SK-N-SH treated with all-trans-retinoic acid at 6 μM for 48 hours (cell line): ENCODE results near the gene UBFD1.
A peak's percentile ranks its signal among the peaks of the same experiment; 100 is the strongest.

Experiments
- ATAC-seq: fragments of 200-7000 bp; cut with Tn5 transposase; 3 replicates; pipeline ENCODE4 v1.9.1; 2020; ENCODE audit warnings: mild to moderate bottlenecking, moderate library complexity
- ARNTL ChIP-seq: fragments of 450-650 bp; formaldehyde crosslinking; IDR thresholded peaks from 2 replicates; pipeline ENCODE4 v1.5.0; 2020; ENCODE audit warnings: low read depth, mild to moderate bottlenecking, moderate library complexity, borderline replicate concordance
- BACH2 ChIP-seq: fragments of 250-450 bp; sonication (Bioruptor Pico); IDR thresholded peaks from 2 replicates; pipeline ENCODE4 v1.9.0; 2021; ENCODE audit warnings: mild to moderate bottlenecking, borderline replicate concordance
- CREB5 ChIP-seq: fragments of 250-450 bp; sonication (Bioruptor Pico); IDR thresholded peaks from 2 replicates; pipeline ENCODE4 v1.5.1; 2020; ENCODE audit warnings: low read depth, mild to moderate bottlenecking, moderate library complexity
- CSDC2 ChIP-seq: fragments of 250-450 bp; sonication (Bioruptor Pico); IDR thresholded peaks from 2 replicates; pipeline ENCODE4 v1.5.0; 2020; ENCODE audit warnings: mild to moderate bottlenecking, moderate library complexity
- ESRRG ChIP-seq: fragments of 250-450 bp; sonication (Bioruptor Pico); IDR thresholded peaks from 2 replicates; pipeline ENCODE4 v1.6.1; 2021; ENCODE audit warnings: mild to moderate bottlenecking
- GLIS3 ChIP-seq: fragments of 250-450 bp; sonication (Bioruptor Pico); IDR thresholded peaks from 2 replicates; pipeline ENCODE4 v1.5.0; 2020; ENCODE audit warnings: mild to moderate bottlenecking, moderate library complexity
- ISL1 ChIP-seq: fragments of 250-450 bp; sonication (Bioruptor Pico); IDR thresholded peaks from 2 replicates; pipeline ENCODE4 v2.1.2; 2022; ENCODE audit warnings: mild to moderate bottlenecking, moderate library complexity
- OSR1 ChIP-seq: fragments of 250-450 bp; sonication (Bioruptor Pico); IDR thresholded peaks from 2 replicates; pipeline ENCODE4 v1.8.0; 2022; ENCODE audit warnings: moderate library complexity, mild to moderate bottlenecking, inconsistent platforms
- PATZ1 ChIP-seq: fragments of 250-450 bp; sonication (Bioruptor Pico); IDR thresholded peaks from 2 replicates; pipeline ENCODE4 v1.8.0; 2020; ENCODE audit warnings: mild to moderate bottlenecking, moderate library complexity, borderline replicate concordance
- PPARA ChIP-seq: fragments of 250-450 bp; sonication (Bioruptor Pico); IDR thresholded peaks from 2 replicates; pipeline ENCODE4 v1.5.0; 2020; ENCODE audit warnings: mild to moderate bottlenecking, borderline replicate concordance
- RARB ChIP-seq: fragments of 250-450 bp; sonication (Bioruptor Pico); IDR thresholded peaks from 2 replicates; pipeline ENCODE4 v1.8.0; 2021; ENCODE audit warnings: mild to moderate bottlenecking, moderate library complexity
- TCF4 ChIP-seq: fragments of 250-450 bp; sonication (Bioruptor Pico); IDR thresholded peaks from 2 replicates; pipeline ENCODE4 v1.8.0; 2021; ENCODE audit warnings: mild to moderate bottlenecking, moderate library complexity, borderline replicate concordance
- TOX ChIP-seq: fragments of 250-450 bp; sonication (Bioruptor Pico); IDR thresholded peaks from 2 replicates; pipeline ENCODE4 v1.8.0; 2021; ENCODE audit warnings: mild to moderate bottlenecking, moderate library complexity, borderline replicate concordance
- TSHZ2 ChIP-seq: fragments of 250-450 bp; sonication (Bioruptor Pico); IDR thresholded peaks from 2 replicates; pipeline ENCODE4 v1.5.0; 2020; ENCODE audit warnings: mild to moderate bottlenecking, moderate library complexity
- ZC3H10 ChIP-seq: fragments of 250-450 bp; sonication (Bioruptor Pico); IDR thresholded peaks from 2 replicates; pipeline ENCODE4 v1.5.1; 2021; ENCODE audit warnings: mild to moderate bottlenecking, moderate library complexity
- ZFP3 ChIP-seq: fragments of 250-450 bp; sonication (Bioruptor Pico); IDR thresholded peaks from 2 replicates; pipeline ENCODE4 v1.5.0; 2020; ENCODE audit warnings: mild to moderate bottlenecking, moderate library complexity
- ZFP30 ChIP-seq: fragments of 450-650 bp; formaldehyde crosslinking; IDR thresholded peaks from 2 replicates; pipeline ENCODE4 v1.5.0; 2022; ENCODE audit warnings: mild to moderate bottlenecking, moderate library complexity
- ZNF565 ChIP-seq: fragments of 450-650 bp; formaldehyde crosslinking; conservative IDR thresholded peaks from 2 replicates; pipeline ENCODE4 v1.5.0; 2020; ENCODE audit warnings: low read depth, mild to moderate bottlenecking, moderate library complexity
- ZNF70 ChIP-seq: fragments of 450-650 bp; formaldehyde crosslinking; IDR thresholded peaks from 2 replicates; pipeline ENCODE4 v1.5.0; 2020; ENCODE audit warnings: mild to moderate bottlenecking, moderate library complexity
- ZNF8 ChIP-seq: fragments of 450-650 bp; formaldehyde crosslinking; IDR thresholded peaks from 2 replicates; pipeline ENCODE4 v1.5.0; 2020; ENCODE audit warnings: mild to moderate bottlenecking, moderate library complexity
- TF ChIP-seq, protein P1 (sequence below): fragments of 250-450 bp; sonication (Bioruptor Pico); IDR thresholded peaks from 2 replicates; pipeline ENCODE4 v1.5.1; 2021; ENCODE audit warnings: mild to moderate bottlenecking, moderate library complexity
- TF ChIP-seq, protein P2 (sequence below): fragments of 250-450 bp; sonication (Bioruptor Pico); IDR thresholded peaks from 2 replicates; pipeline ENCODE4 v1.8.0; 2021; ENCODE audit warnings: low read depth, mild to moderate bottlenecking, moderate library complexity, borderline replicate concordance

Gene UBFD1

DNA sequence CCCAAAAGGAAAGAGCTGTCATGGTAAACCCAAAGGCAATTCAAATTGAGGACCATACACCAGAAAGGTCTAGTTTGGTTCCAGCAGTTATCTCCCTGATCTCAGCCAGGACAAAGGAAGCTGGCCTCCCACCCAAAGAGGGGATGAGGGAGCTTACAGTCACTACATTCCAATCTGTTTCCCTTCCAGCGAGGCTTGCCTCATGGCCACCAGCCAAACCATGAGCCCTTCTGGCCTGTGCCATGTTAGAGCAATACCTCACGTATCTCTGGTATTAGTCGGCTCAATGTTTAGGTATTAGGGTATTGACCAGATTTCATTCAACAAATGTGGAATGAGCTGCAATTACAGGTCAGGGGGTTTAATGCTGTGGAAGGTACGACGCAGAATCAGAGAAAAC, 30.2 kb downstream of the UBFD1 start:
- TF ChIP-seq ZC3H10 (no peak), ZNF70 (no peak), ZFP30 (CRISPR knock-in tag) (no peak), ZFP3 (CRISPR knock-in tag) (no peak), CREB5 (CRISPR knock-in tag) (no peak), BACH2 (no peak), ESRRG (CRISPR knock-in tag) (no peak), PPARA (CRISPR knock-in tag) (no peak), CSDC2 (CRISPR knock-in tag) (no peak), OSR1 (CRISPR knock-in tag) (no peak), TOX (no peak), ISL1 (CRISPR knock-in tag) (no peak), TCF4 (no peak), PATZ1 (CRISPR knock-in tag) (no peak), ARNTL (CRISPR knock-in tag) (no peak), TSHZ2 (CRISPR knock-in tag) (no peak)
- TF ChIP-seq, protein P1, sequence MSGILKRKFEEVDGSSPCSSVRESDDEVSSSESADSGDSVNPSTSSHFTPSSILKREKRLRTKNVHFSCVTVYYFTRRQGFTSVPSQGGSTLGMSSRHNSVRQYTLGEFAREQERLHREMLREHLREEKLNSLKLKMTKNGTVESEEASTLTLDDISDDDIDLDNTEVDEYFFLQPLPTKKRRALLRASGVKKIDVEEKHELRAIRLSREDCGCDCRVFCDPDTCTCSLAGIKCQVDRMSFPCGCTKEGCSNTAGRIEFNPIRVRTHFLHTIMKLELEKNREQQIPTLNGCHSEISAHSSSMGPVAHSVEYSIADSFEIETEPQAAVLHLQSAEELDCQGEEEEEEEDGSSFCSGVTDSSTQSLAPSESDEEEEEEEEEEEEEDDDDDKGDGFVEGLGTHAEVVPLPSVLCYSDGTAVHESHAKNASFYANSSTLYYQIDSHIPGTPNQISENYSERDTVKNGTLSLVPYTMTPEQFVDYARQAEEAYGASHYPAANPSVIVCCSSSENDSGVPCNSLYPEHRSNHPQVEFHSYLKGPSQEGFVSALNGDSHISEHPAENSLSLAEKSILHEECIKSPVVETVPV = no peak
- TF ChIP-seq, all 23 proteins: peak for 0
- peak; percentile 73; the same call in 2 of the 3 replicates for ATAC-seq

DNA sequence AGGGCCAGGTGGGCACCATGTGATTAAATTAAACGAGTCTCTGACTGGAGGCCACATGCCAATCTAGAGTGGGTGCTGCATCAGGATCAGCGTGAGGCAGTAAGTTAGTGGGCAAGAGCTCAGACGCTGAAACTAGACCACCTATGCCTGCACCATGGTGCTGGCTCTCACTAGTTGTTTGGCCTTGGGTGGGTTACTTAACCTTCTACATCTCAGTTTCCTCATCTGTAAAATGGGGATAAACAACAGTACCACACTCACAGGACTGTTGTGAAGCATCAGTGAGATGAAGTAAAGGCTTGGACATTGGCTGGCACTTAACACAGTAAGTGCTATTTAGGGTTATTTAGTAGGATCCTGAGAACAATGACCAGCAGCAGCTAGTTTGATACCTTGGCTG, 32.7 kb downstream of the UBFD1 start:
- no peak for ATAC-seq
- TF ChIP-seq PPARA (CRISPR knock-in tag) (no peak), ZFP30 (CRISPR knock-in tag) (no peak), ZNF8 (CRISPR knock-in tag) (no peak), GLIS3 (CRISPR knock-in tag) (no peak), CREB5 (CRISPR knock-in tag) (no peak), RARB (CRISPR knock-in tag) (no peak), ZNF70 (no peak), ZNF565 (no peak), CSDC2 (CRISPR knock-in tag) (no peak), TCF4 (no peak), PATZ1 (CRISPR knock-in tag) (no peak)
- TF ChIP-seq, protein P2, sequence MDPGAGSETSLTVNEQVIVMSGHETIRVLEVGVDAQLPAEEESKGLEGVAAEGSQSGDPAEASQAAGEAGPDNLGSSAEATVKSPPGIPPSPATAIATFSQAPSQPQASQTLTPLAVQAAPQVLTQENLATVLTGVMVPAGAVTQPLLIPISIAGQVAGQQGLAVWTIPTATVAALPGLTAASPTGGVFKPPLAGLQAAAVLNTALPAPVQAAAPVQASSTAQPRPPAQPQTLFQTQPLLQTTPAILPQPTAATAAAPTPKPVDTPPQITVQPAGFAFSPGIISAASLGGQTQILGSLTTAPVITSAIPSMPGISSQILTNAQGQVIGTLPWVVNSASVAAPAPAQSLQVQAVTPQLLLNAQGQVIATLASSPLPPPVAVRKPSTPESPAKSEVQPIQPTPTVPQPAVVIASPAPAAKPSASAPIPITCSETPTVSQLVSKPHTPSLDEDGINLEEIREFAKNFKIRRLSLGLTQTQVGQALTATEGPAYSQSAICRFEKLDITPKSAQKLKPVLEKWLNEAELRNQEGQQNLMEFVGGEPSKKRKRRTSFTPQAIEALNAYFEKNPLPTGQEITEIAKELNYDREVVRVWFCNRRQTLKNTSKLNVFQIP (CRISPR knock-in tag) = no peak
- TF ChIP-seq, all 23 proteins: peak for 0
